Fibroblast of lung (primary cell): ENCODE measurements around the gene SORCS3. TPM values are rescaled to one million over a fixed set of nuclear protein-coding genes. Genes with fewer than 3 reads are reported as not detected.

ENCODE experiments used
- DNase-seq, 2 donors: peaks; one replicate each; pipeline versions ENCODE4 v3.0.0 to v3.0.0-alpha.2; 2010; ENCODE audit warnings: low read depth in 2 of 2
- H2AFZ ChIP-seq: 2 replicates; pipeline ENCODE4 v1.5.1; 2012; ENCODE audit warnings: low read length, control low read depth, inconsistent platforms
- H3K27ac ChIP-seq: 2 replicates; pipeline ENCODE4 v1.5.1; 2011; ENCODE audit warnings: low read length, control low read depth; ENCODE audit not compliant: insufficient read depth
- H3K27me3 ChIP-seq: 2 replicates; pipeline ENCODE4 v1.5.1; 2011; ENCODE audit warnings: mild to moderate bottlenecking, low read length; ENCODE audit not compliant: control insufficient read depth, insufficient read depth
- H3K36me3 ChIP-seq: 2 replicates; pipeline ENCODE4 v1.5.1; 2011; ENCODE audit warnings: low read length; ENCODE audit not compliant: control insufficient read depth, insufficient read depth
- H3K4me1 ChIP-seq: 2 replicates; pipeline ENCODE4 v1.5.1; 2011; ENCODE audit warnings: low read length; ENCODE audit not compliant: control insufficient read depth, insufficient read depth; ENCODE audit errors: extremely low read depth
- H3K4me2 ChIP-seq: 2 replicates; pipeline ENCODE4 v1.5.1; 2011; ENCODE audit warnings: low read length, control low read depth; ENCODE audit not compliant: insufficient read depth; ENCODE audit errors: extremely low read depth
- H3K4me3 ChIP-seq, 4 experiments: fragments of 200-600 bp in 1 of 4; sonication (generic) in 1 of 4; replicated peaks in 1 of 4; 2 replicates each; pipeline ENCODE4 v1.5.1; 2011 to 2016; ENCODE audit warnings: low read length in 4 of 4, low read depth in 3 of 4, mild to moderate bottlenecking in 3 of 4, control low read depth in 2 of 4, inconsistent platforms in 1 of 4, mixed read lengths in 1 of 4; ENCODE audit not compliant: insufficient read depth in 1 of 4; ENCODE audit errors: control extremely low read depth in 1 of 4
- H3K79me2 ChIP-seq: 2 replicates; pipeline ENCODE4 v1.5.1; 2012; ENCODE audit warnings: mild to moderate bottlenecking, low read length, inconsistent platforms; ENCODE audit not compliant: control insufficient read depth, insufficient read depth
- H3K9ac ChIP-seq: 2 replicates; pipeline ENCODE4 v1.5.1; 2011; ENCODE audit warnings: mild to moderate bottlenecking, low read length, control low read depth; ENCODE audit not compliant: insufficient read depth
- H3K9me3 ChIP-seq: 2 replicates; pipeline ENCODE4 v1.5.1; 2012; ENCODE audit warnings: low read depth, low read length; ENCODE audit not compliant: control insufficient read depth, insufficient read depth
- H4K20me1 ChIP-seq: 2 replicates; pipeline ENCODE4 v1.5.1; 2011; ENCODE audit warnings: low read length; ENCODE audit not compliant: control insufficient read depth, insufficient read depth; ENCODE audit errors: extremely low read depth
- EZH2 ChIP-seq: IDR thresholded peaks from 2 replicates; pipeline ENCODE4 v1.5.1; 2012; ENCODE audit warnings: low read length, control low read depth, mild to moderate bottlenecking; ENCODE audit errors: missing control alignments
- polyA plus RNA-seq, 2 donors: library from polyadenylated mRNA; depleted of rRNA in 1 of 2; stranded (reverse) in 1 of 2; unstranded in 1 of 2; fragments of >200 nt; gene quantifications; 2 replicates each; pipeline ENCODE4 v1.2.1, GENCODE V29; 2011 to 2012; ENCODE audit warnings: missing spikeins in 1 of 2
- total RNA-seq: library from RNA; depleted of rRNA; stranded (reverse); fragments of >200 nt; gene quantifications from 2 replicates; pipeline ENCODE4 v1.2.1, GENCODE V29; 2014
- TF ChIP-seq, protein P1 (sequence below), 2 donors: IDR thresholded peaks in 1 of 2; conservative IDR thresholded peaks in 1 of 2; 1 replicate in 1 of 2; 2 replicates in 1 of 2; pipeline ENCODE4 v1.5.1; 2011 to 2012; ENCODE audit warnings: low read length in 2 of 2, control low read depth in 1 of 2, inconsistent platforms in 1 of 2, low read depth in 1 of 2, mild to moderate bottlenecking in 1 of 2

Gene SORCS3
- total and polyA plus RNA-seq, 2 donors (not counting 1 experiment from before 2014, with no cell fraction given): not detected

DNA sequence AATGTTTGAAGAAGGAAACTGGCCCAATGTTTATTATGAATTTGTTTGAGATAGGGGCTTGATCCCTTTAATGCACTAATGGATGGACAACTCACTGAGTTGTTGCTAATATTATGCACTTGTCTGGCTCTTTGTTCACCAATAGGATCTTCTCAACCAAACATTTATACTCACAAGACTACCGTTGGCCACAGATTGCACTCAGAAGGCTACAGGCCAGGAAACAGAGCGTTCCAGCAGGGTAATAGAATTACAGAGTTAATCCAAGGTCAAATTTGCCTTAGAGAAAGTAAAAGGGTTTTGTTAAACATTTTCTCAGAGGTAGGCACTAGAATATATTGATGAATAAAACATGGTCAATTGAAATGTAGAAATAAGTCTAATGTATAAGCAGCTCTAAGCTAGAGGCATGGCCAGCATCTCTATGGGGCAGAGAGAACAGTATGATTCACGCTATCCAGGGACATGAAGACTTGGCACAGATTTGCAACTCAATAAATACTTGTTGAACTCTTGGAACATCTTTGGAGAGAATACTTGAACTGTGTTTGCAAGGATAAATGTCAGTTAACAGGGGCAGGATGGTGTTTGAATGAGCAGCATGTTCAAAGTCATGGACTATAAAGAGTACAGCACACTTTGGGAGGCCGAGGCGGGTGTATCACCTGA lies 606.9 kb downstream of the SORCS3 start:
- Histone ChIP-seq H4K20me1 (no peaks in the 10 kb centered on the region), H3K27me3 (no peaks in the 10 kb centered on the region), H3K79me2 (no peaks in the 10 kb centered on the region), H3K27ac (no peak overlapping the region), H3K4me1 (no peaks in the 10 kb centered on the region), H3K36me3 (no peaks in the 10 kb centered on the region), H3K4me3 (no peak overlapping the region), H2AFZ (no peak overlapping the region), H3K9me3 (no peaks in the 10 kb centered on the region), H3K9ac (no peak overlapping the region), H3K4me2 (no peak overlapping the region)
- no peak for TF ChIP-seq EZH2
- TF ChIP-seq, protein P1, sequence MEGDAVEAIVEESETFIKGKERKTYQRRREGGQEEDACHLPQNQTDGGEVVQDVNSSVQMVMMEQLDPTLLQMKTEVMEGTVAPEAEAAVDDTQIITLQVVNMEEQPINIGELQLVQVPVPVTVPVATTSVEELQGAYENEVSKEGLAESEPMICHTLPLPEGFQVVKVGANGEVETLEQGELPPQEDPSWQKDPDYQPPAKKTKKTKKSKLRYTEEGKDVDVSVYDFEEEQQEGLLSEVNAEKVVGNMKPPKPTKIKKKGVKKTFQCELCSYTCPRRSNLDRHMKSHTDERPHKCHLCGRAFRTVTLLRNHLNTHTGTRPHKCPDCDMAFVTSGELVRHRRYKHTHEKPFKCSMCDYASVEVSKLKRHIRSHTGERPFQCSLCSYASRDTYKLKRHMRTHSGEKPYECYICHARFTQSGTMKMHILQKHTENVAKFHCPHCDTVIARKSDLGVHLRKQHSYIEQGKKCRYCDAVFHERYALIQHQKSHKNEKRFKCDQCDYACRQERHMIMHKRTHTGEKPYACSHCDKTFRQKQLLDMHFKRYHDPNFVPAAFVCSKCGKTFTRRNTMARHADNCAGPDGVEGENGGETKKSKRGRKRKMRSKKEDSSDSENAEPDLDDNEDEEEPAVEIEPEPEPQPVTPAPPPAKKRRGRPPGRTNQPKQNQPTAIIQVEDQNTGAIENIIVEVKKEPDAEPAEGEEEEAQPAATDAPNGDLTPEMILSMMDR (conservative IDR thresholded peaks at IDR 0.05 in 1 of 2, IDR thresholded peaks at IDR 0.05 in 1 of 2; ENCODE audit: low read depth in 1 of 2, low read length in 2 of 2): no peak
- no peak for DNase-seq

DNA sequence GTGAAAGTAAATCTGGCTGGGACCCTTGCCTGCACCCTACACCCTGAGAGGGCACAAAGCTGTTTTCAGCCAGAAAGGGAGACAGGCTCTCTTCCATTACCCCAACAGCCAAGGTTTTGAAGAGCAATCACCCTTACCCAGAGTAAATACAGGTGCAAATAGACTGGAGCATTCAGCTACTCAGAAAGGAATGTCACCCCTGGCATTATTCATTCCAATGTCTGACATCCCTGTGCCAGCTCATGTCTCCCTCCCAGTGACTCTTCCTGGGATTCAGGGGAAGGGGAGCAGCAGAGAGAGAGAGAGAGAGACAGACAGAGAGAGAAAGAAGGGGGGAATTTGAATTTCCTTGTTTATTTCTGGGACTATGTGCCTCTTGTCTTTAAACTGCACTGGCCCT lies 611.8 kb downstream of the SORCS3 start:
- Histone ChIP-seq H3K79me2 (no peaks in the 10 kb centered on the region), H3K9me3 (no peaks in the 10 kb centered on the region), H4K20me1 (no peaks in the 10 kb centered on the region), H3K9ac (no peak overlapping the region), H3K27me3 (no peaks in the 10 kb centered on the region), H3K4me2 (no peak overlapping the region), H3K4me1 (no peaks in the 10 kb centered on the region), H3K4me3 (no peak overlapping the region), H3K27ac (no peak overlapping the region), H3K36me3 (no peaks in the 10 kb centered on the region), H2AFZ (no peak overlapping the region)
- TF ChIP-seq, protein P1 (conservative IDR thresholded peaks at IDR 0.05 in 1 of 2, IDR thresholded peaks at IDR 0.05 in 1 of 2; ENCODE audit: low read depth in 1 of 2, low read length in 2 of 2): no peak
- no peak for TF ChIP-seq EZH2
- DNase-seq: no peak

DNA sequence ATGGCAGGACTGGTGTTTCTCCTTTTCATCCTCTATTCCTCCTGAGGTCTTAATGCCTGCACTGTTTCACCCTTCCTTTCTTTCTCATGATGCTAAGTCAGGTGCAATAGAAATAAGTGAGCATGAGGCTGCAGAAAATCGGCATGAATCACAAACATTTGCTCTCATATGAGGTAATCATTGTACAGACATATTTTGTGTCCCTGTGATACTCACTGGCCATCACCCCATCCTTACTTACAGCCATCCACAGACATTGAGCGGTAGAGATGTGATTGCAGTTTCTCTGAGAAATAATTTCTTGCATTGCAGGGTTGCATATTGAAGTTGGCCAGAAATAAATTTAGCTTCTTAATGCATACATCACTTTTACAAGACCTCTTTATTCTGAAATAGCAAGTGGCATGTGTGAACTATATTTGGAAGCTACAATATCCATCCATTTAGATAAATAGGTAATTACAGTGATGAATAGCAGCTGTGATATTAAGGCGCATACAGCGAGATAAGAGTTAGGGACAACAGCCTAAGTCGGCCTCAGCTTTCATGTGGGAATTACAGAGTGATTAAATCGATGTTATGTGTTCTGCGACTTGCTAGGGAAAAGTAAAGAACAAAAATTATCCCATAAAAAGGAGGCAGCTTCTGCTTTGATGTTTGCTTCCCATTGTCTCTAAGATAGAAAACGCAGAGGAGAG lies 612.6 kb downstream of the SORCS3 start:
- DNase-seq: no peak
- no peaks in the 10 kb centered on the region for H3K9me3 ChIP-seq
- no peaks in the 10 kb centered on the region for H3K36me3 ChIP-seq
- H3K27ac ChIP-seq: no peak overlapping the region
- no peak overlapping the region for H3K9ac ChIP-seq
- no peaks in the 10 kb centered on the region for H3K27me3 ChIP-seq
- no peak for TF ChIP-seq EZH2
- TF ChIP-seq, protein P1 (conservative IDR thresholded peaks at IDR 0.05 in 1 of 2, IDR thresholded peaks at IDR 0.05 in 1 of 2; ENCODE audit: low read depth in 1 of 2, low read length in 2 of 2): no peak
- no peaks in the 10 kb centered on the region for H3K79me2 ChIP-seq
- H4K20me1 ChIP-seq: no peaks in the 10 kb centered on the region
- H3K4me2 ChIP-seq: no peak overlapping the region
- H3K4me1 ChIP-seq: no peaks in the 10 kb centered on the region
- H3K4me3 ChIP-seq: no peak overlapping the region
- no peak overlapping the region for H2AFZ ChIP-seq
